H9 (cell line): ENCODE data around the gene DNAJC12. TPM values are rescaled to one million over a fixed set of nuclear protein-coding genes. Genes with fewer than 3 reads are reported as not detected.

Experiments
- DNase-seq: peaks from one replicate; pipeline ENCODE4 v3.0.0-alpha.2; 2017
- H2AFZ ChIP-seq: one replicate; pipeline ENCODE4 v1.6.1; 2013; ENCODE audit warnings: mild to moderate bottlenecking, low read length, control low read depth, moderate library complexity
- H2AK5ac ChIP-seq: 2 replicates; pipeline ENCODE4 v1.6.1; 2013; ENCODE audit warnings: low read length, control low read depth, mixed read lengths; ENCODE audit not compliant: insufficient read length
- H2BK120ac ChIP-seq: one replicate; pipeline ENCODE4 v1.6.1; 2013; ENCODE audit warnings: low read depth, mild to moderate bottlenecking, low read length, control low read depth, inconsistent platforms; ENCODE audit not compliant: poor library complexity, severe bottlenecking
- H2BK12ac ChIP-seq: 2 replicates; pipeline ENCODE4 v1.6.1; 2013; ENCODE audit warnings: low read length, control low read depth, mixed read lengths, low read depth; ENCODE audit not compliant: insufficient read length
- H2BK15ac ChIP-seq: 2 replicates; pipeline ENCODE4 v1.6.1; 2013; ENCODE audit warnings: low read depth, low read length, control low read depth
- H2BK20ac ChIP-seq: one replicate; pipeline ENCODE4 v1.6.1; 2013; ENCODE audit warnings: low read depth, mild to moderate bottlenecking, low read length, control low read depth, inconsistent platforms; ENCODE audit not compliant: poor library complexity, severe bottlenecking
- H2BK5ac ChIP-seq: 2 replicates; pipeline ENCODE4 v1.6.1; 2013; ENCODE audit warnings: low read length, control low read depth, mixed read lengths; ENCODE audit not compliant: insufficient read length
- H3K14ac ChIP-seq: 2 replicates; pipeline ENCODE4 v1.6.1; 2013; ENCODE audit warnings: low read length, control low read depth; ENCODE audit not compliant: insufficient read depth
- H3K18ac ChIP-seq: 2 replicates; pipeline ENCODE4 v1.6.1; 2013; ENCODE audit warnings: low read depth, mild to moderate bottlenecking, mixed read lengths, low read length, control low read depth; ENCODE audit not compliant: insufficient read length
- H3K23ac ChIP-seq: 2 replicates; pipeline ENCODE4 v1.6.1; 2013; ENCODE audit warnings: low read length, control low read depth, mixed read lengths, low read depth; ENCODE audit not compliant: insufficient read length
- H3K23me2 ChIP-seq: 2 replicates; pipeline ENCODE4 v1.6.1; 2013; ENCODE audit warnings: low read depth, mild to moderate bottlenecking, mixed read lengths, low read length, control low read depth; ENCODE audit not compliant: insufficient read length, poor library complexity, severe bottlenecking
- H3K27ac ChIP-seq: 2 replicates; pipeline ENCODE4 v1.5.1; 2013; ENCODE audit warnings: low read length, control low read depth, mixed read lengths, low read depth; ENCODE audit not compliant: insufficient read length
- H3K27me3 ChIP-seq: 2 replicates; pipeline ENCODE4 v1.6.1; 2013; ENCODE audit warnings: low read length, control low read depth, inconsistent platforms; ENCODE audit not compliant: insufficient read depth
- H3K4ac ChIP-seq: 2 replicates; pipeline ENCODE4 v1.6.1; 2013; ENCODE audit warnings: low read depth, mild to moderate bottlenecking, control low read depth, inconsistent platforms, low read length, moderate library complexity
- H3K4me1 ChIP-seq: 2 replicates; pipeline ENCODE4 v1.6.1; 2013; ENCODE audit warnings: low read length, control low read depth, inconsistent platforms; ENCODE audit not compliant: insufficient read depth
- H3K4me2 ChIP-seq: 2 replicates; pipeline ENCODE4 v1.6.1; 2013; ENCODE audit warnings: low read length, control low read depth, mixed read lengths; ENCODE audit not compliant: insufficient read length, insufficient read depth
- H3K56ac ChIP-seq: 2 replicates; pipeline ENCODE4 v1.6.1; 2013; ENCODE audit warnings: low read depth, mild to moderate bottlenecking, mixed read lengths, low read length, control low read depth; ENCODE audit not compliant: insufficient read length
- H3K79me1 ChIP-seq: 2 replicates; pipeline ENCODE4 v1.6.1; 2013; ENCODE audit warnings: low read depth, mild to moderate bottlenecking, moderate library complexity, low read length, control low read depth, inconsistent platforms; ENCODE audit not compliant: insufficient read depth, poor library complexity, severe bottlenecking
- H3K79me2 ChIP-seq: 2 replicates; pipeline ENCODE4 v1.6.1; 2013; ENCODE audit warnings: low read length, control low read depth, inconsistent platforms; ENCODE audit not compliant: insufficient read depth
- H3K9ac ChIP-seq: 2 replicates; pipeline ENCODE4 v1.6.1; 2013; ENCODE audit warnings: low read length, control low read depth, mixed read lengths; ENCODE audit not compliant: insufficient read length; ENCODE audit errors: extremely low read depth
- H3K9me3 ChIP-seq: one replicate; pipeline ENCODE4 v1.6.1; 2013; ENCODE audit warnings: low read depth, low read length, inconsistent platforms; ENCODE audit not compliant: control insufficient read depth
- H3T11ph ChIP-seq: one replicate; pipeline ENCODE4 v1.6.1; 2013; ENCODE audit warnings: mild to moderate bottlenecking, low read length, control low read depth, inconsistent platforms
- H4K20me1 ChIP-seq: one replicate; pipeline ENCODE4 v1.6.1; 2013; ENCODE audit not compliant: control insufficient read depth, insufficient read length, insufficient read depth
- H4K5ac ChIP-seq: 2 replicates; pipeline ENCODE4 v1.6.1; 2013; ENCODE audit warnings: low read depth, mild to moderate bottlenecking, mixed read lengths, low read length, control low read depth; ENCODE audit not compliant: insufficient read length
- H4K8ac ChIP-seq: replicated peaks from 2 replicates; pipeline ENCODE4 v1.6.1; 2013; ENCODE audit warnings: low read length, control low read depth, mixed read lengths, low read depth; ENCODE audit not compliant: insufficient read length
- H4K91ac ChIP-seq: 2 replicates; pipeline ENCODE4 v1.6.1; 2013; ENCODE audit warnings: low read depth, mild to moderate bottlenecking, moderate library complexity, mixed read lengths, low read length, control low read depth; ENCODE audit not compliant: insufficient read length
- H3K27ac Mint-ChIP-seq, 3 experiments: 2 replicates in 2 of 3; 3 replicates in 1 of 3; pipeline ENCODE4 v1.8.0; 2020 to 2021; ENCODE audit warnings: mixed read lengths in 3 of 3, mild to moderate bottlenecking in 1 of 3, moderate library complexity in 1 of 3
- H3K27me3 Mint-ChIP-seq: 2 replicates; pipeline ENCODE4 v1.8.0; 2021; ENCODE audit warnings: low read depth, mild to moderate bottlenecking, moderate library complexity, mixed read lengths
- H3K36me3 Mint-ChIP-seq, 3 experiments: 2 replicates in 2 of 3; 3 replicates in 1 of 3; pipeline ENCODE4 v1.8.0; 2020 to 2021; ENCODE audit warnings: low read depth in 3 of 3, mixed read lengths in 3 of 3; ENCODE audit not compliant: insufficient read depth in 1 of 3
- H3K4me1 Mint-ChIP-seq, 2 experiments: 2 replicates each; pipeline ENCODE4 v1.8.0; 2020; ENCODE audit warnings: mixed read lengths in 2 of 2
- H3K4me3 Mint-ChIP-seq, 2 experiments: 2 replicates in 1 of 2; 3 replicates in 1 of 2; pipeline ENCODE4 v1.8.0; 2020 to 2021; ENCODE audit warnings: mild to moderate bottlenecking in 2 of 2, mixed read lengths in 2 of 2, moderate library complexity in 1 of 2
- H3K9me3 Mint-ChIP-seq, 2 experiments: 2 replicates in 1 of 2; 3 replicates in 1 of 2; pipeline ENCODE4 v1.8.0; 2020; ENCODE audit warnings: mild to moderate bottlenecking in 2 of 2, mixed read lengths in 2 of 2, moderate library complexity in 1 of 2
- CTCF ChIP-seq: fragments of 200-600 bp; sonication (generic); conservative IDR thresholded peaks from 3 replicates; pipeline ENCODE4 v1.8.0; 2021; ENCODE audit warnings: antibody characterized with exemption, mild to moderate bottlenecking
- total RNA-seq: library from RNA; stranded (reverse); gene quantifications from 2 replicates; pipeline ENCODE4 v1.2.1, GENCODE V29; 2021

DNAJC12 gene
- total RNA-seq, 1 experiment from 2014 or later: 0.85 TPM

GRCh38 chr10:67841737-67842136, 3.7 kb upstream of the DNAJC12 start:
- H2BK20ac ChIP-seq: no peak overlapping the region
- no peak overlapping the region for H4K5ac ChIP-seq
- no peak overlapping the region for H3T11ph ChIP-seq
- H3K27ac ChIP-seq: no peak overlapping the region
- H3K9ac ChIP-seq: no peak overlapping the region
- no peaks in the 10 kb centered on the region for H3K23me2 ChIP-seq
- H3K36me3 Mint-ChIP-seq: peaks cover 4 to 12% (median 5%) of the 10 kb centered on the region in 3 experiments; a peak in 5 of 7 replicates
- no peak overlapping the region for H2AFZ ChIP-seq
- H3K79me2 ChIP-seq: peaks cover 2% of the 10 kb centered on the region; the same call in 1 of the 2 replicates
- H3K9me3 Mint-ChIP-seq: peaks cover 13 to 14% of the 10 kb centered on the region in 2 experiments
- H4K20me1 ChIP-seq: no peaks in the 10 kb centered on the region
- H3K4me2 ChIP-seq: no peak overlapping the region
- no peaks in the 10 kb centered on the region for H3K27me3 ChIP-seq
- H3K4ac ChIP-seq: no peak overlapping the region
- H3K9me3 ChIP-seq: no peaks in the 10 kb centered on the region
- no peak overlapping the region for H4K8ac ChIP-seq
- no peak overlapping the region for H2AK5ac ChIP-seq
- H3K27ac Mint-ChIP-seq: no peak overlapping the region
- no peak overlapping the region for H3K18ac ChIP-seq
- no peak overlapping the region for H2BK12ac ChIP-seq
- H3K4me1 Mint-ChIP-seq: peaks cover 2 to 3% of the 10 kb centered on the region in 2 experiments; a peak in 3 of 4 replicates
- no peak overlapping the region for H3K23ac ChIP-seq
- no peak overlapping the region for H2BK5ac ChIP-seq
- H3K79me1 ChIP-seq: no peaks in the 10 kb centered on the region
- no peak overlapping the region for H2BK15ac ChIP-seq
- no peak for TF ChIP-seq CTCF
- no peak overlapping the region for H3K14ac ChIP-seq
- no peak overlapping the region for H2BK120ac ChIP-seq
- H3K4me1 ChIP-seq: no peaks in the 10 kb centered on the region; the same call in 1 of the 2 replicates
- no peak overlapping the region for H4K91ac ChIP-seq
- H3K27me3 Mint-ChIP-seq: no peaks in the 10 kb centered on the region
- no peak overlapping the region for H3K56ac ChIP-seq
- H3K4me3 Mint-ChIP-seq: no peak overlapping the region
- DNase-seq: no peak
